ENCODE data around the gene ZNF683.

GRCh38 chr1:26346274-26347033, 26.1 kb downstream of the ZNF683 start:
- TF ChIP-seq CTCF (IDR thresholded peaks at IDR 0.05) (no peak), POLR2AphosphoS5 (IDR thresholded peaks at IDR 0.05) (no peak), EP300 (IDR thresholded peaks at IDR 0.05) (no peak)

All from upper lobe of left lung (tissue), 4 donors.